ENCODE measurements around the gene SAXO2. TPM values are rescaled to one million over a fixed set of nuclear protein-coding genes. Genes with fewer than 3 reads are reported as not detected.
A peak's percentile ranks its signal among the peaks of the same experiment; 100 is the strongest.
"Not testable (repeated sequence)": the region's sequence is repeated elsewhere in the genome, so short reads cannot be mapped to it uniquely, and the experiment has no call there.

The SAXO2 gene
- polyA plus RNA-seq, 5 donors = 7.6 to 21.4 (median 14.5) TPM

DNA sequence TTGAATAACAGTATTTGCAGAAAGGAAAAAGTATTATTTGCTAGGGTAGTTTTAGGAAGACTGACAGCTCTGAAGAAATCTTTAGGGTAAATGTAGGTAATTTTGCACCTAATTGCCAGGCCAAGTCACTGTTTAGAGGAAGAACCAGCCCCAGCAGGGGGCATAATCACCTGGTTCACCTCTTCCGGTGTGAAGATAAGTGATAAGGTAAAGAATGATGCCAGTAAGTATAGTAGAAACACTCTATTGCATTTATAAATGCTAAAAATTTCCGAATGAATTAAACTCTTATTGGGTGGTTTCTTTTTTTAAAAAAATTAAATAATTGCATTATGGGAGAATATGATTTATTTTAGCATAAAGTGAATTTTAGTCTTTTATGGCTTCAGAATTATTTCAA lies 21.8 kb downstream of the SAXO2 start:
- not testable (repeated sequence) for DNase-seq

DNA sequence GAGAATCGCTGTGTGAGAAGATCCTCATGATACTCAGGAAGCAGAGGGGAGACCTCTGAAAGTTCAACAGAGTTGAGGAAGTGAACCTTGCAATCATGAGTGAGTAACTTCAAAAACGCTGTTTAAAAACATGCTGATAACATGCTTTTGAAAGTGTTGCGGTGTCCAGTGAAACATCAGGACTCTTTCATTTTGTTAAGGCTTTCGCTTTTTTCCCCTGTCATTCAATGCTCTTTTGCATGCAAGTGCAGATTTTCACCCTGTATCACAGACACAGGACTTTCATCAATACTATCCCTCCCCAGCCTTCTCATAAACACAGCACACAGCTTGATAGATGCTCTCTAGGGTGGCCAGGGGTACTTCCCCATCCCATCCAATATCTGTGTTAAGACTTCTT lies 23.9 kb downstream of the SAXO2 start:
- not testable (repeated sequence) for DNase-seq

DNA sequence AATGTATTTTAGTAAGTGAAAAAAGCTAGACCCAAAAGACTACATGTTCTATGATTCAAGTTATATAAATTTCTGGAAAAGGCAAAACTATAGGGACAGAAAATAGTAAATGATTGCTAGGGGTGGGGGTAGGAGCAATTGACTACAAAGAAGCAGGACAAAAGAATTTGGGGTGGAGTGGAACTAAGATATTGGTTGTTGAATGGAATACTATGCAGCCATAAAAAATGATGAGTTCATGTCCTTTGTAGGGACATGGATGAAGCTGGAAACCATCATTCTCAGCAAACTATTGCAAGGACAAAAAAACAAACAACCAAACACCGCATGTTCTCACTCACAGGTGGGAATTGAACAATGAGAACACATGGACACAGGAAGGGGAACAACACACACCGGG lies 25.6 kb downstream of the SAXO2 start:
- DNase-seq = not testable (repeated sequence)

- no peak for DNase-seq
Measured at GRCh38 chr15:82292271-82292670, 29.7 kb downstream of the SAXO2 start.

- no peak for DNase-seq
Measured at GRCh38 chr15:82294061-82294690, 31.6 kb downstream of the SAXO2 start.

GRCh38 chr15:82297546-82297945 lies 34.9 kb downstream of the SAXO2 start:
- DNase-seq = no peak

DNA sequence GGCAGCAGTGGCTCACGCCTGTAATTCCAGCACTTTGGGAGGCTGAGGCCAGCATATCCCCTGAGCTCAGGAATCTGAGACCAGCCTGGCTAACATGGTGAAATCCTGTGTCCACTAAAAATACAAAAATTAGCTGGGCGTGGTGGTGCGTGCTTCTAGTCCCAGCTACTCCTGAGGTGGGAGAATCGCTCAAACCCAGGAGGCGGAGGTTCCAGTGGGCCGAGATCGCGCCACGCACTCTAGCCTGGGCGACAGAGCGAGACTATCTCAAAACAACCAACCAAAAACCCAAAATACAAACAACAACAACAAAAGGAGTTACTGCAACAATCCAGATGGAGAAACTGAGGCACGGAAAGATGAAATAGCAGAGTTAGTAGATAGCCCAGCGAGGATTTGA lies 35.4 kb downstream of the SAXO2 start:
- no peak for DNase-seq

DNA sequence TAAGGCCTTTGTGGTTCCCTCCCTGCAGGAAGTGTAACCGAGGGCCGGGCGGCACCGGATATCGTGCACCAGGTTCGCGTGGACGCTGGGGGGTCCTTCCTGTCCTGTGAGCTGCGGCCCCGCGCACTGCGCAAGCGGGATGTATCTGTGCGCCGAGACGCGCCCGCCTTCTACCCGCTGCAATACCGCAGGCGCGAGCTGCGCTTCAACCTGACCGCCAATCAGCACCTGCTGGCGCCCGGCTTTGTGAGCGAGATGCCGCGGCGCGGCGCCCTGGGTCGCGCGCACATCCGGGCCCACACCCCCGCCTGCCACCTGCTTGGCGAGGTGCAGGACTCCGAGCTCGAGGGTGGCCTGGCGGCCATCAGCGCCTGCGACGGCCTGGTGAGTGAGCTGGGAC lies 35.9 kb downstream of the SAXO2 start:
- peak; percentile 2 to 4 for DNase-seq

DNA sequence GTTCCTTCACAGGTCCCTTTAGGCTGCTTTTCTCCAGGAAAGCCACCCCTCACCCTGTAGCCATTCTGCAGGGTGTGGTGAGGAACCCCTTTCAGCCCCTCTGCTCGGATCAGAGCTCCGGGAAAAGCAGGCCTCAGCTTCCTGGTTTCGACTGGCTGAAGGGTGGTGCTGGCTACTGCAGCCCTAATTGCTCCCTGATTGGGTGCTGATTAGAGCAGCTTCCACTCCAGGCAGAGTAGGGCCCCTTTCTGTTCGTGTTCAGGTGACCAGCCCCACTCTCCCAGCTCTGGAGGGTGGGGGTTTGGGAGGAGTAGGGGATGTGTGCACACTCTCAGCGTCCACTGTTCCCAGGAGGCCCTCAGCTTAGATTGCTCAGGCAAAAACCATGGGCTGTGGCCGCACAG lies 36.9 kb downstream of the SAXO2 start:
- not testable (repeated sequence) for DNase-seq

- not testable (repeated sequence) for DNase-seq
Measured at GRCh38 chr15:82300326-82300725, 37.7 kb downstream of the SAXO2 start.

- DNase-seq = no peak
Measured at GRCh38 chr15:82300883-82301282, 38.3 kb downstream of the SAXO2 start.

DNA sequence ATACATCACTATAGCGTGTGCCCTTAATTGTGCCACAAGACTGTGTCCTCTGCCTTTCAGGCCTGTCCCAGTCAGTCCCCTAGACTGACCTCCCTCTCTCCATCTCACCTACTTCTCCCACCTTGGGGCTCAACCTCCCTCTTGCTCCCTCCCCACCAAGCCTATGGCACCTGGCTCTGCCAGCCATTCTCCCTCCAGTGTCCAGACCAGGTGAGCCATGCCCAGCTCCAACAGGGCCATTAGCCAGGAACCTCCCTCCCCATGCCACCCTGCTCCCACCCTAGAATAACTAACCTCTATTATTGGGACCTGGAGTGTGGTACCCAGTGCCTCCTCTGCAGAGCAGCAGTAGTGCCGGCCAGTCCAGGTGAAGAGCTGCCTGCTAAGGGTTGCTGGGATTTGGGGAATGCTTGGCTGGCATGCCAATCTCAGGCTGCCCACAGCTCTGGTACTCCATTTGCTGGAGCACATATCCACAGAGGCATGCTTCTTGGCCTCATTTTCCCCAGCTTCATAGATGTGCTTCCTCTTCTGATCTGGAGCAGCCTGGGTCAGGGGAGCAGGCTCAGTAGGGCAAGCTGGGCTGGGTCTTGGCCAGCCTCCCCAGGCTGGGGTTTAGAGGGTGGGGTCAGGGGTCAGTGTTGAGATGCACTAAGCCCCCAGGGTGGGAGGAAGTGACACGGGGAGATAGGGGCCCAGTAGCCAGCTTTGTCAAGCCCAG lies 38.8 kb downstream of the SAXO2 start:
- no peak for DNase-seq

- no peak for DNase-seq
Measured at GRCh38 chr15:82303956-82304777, 41.5 kb downstream of the SAXO2 start.

DNA sequence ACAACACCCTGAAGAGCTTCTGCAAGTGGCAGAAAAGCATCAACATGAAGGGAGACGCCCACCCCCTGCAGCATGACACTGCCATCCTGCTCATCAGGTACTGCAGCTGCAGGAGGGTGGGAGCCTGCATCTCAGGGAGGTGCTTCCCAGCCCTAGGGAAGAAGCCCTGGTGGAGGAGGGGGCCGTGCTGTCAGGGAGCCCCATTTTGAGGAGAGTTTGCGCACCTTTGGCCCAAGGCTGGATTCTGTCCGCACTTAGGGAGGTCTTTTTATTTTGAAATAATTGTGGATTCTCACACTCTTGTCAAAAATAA lies 42.1 kb downstream of the SAXO2 start:
- no peak for DNase-seq

DNA sequence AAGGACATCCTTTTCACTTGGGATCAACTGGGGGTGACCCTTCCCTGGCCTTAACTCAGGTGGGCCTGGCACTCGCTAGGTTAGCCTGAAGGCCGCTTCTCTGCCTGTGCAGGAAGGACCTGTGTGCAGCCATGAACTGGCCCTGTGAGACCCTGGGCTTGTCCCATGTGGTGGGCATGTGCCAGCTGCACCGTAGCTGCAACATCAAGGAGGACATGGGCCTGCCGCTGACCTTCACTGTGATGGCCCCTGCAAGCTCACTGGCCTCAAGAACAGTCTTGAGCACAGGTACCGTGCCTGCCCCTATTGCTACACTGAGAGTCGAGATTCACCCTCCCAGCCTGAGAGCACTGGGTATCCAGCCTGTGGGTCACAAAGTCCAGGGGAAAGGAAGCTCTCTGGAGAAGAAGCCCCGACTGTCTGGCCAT lies 43.0 kb downstream of the SAXO2 start:
- no peak for DNase-seq

DNA sequence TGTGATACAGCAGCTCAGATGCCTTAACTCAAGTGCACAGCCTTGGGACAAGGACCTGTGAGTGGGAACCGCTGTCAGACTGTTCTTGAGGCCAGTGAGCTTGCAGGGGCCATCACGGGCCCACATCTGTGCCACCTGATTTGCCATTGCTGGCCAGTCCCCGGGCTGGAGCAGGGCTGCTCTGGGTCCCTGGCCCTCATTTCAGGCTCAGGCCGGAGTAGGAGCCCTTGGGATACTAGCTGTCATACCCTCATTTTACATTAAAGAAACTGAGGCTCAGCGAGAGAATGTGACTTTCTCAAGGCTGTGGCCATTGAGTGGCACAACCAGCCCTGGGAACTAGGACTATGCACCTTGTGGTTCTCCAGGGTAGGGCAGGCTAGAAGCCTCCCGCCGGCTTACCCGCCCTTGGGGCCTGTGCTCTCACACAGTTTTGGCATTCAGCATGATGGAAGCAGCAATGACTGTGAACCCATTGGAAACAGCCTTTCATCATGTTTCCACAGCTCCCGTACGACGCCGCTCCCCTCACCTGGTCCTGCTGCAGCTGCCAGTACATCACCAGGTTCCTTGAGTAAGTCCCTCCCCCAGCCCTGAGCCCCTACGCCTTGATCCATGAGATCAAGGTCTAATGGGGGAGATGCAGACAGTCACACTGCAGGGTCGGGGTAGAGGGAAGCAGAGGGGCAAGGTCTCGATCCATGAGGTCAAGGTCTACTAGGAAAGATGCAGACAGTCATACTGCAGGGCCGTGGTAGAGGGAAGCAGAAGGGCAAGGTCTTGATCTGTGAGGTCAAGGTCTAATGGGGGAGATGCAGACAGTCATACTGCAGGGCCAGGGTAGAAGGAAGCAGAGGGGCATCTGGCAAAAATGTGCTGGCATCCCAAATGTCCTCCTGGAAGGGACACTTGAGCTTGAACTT lies 44.4 kb downstream of the SAXO2 start:
- no peak for DNase-seq

DNA sequence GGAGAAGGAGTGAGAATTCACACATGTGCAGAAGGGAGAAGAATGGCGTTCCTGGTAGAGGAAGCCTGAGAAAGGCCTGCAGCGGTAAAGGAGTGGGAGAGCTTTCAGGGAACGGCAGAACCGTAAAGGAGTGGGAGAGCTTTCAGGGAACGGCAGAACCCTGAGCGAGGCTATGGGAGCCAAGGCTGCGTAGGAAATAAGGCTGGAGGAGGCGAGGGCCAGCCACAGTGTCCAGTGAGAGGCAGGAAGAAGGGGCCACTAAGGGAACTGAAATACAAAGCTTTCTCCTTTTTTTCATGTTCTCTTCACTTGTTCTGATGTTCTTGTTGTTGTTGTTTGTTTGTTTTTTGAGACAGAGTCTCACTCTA lies 45.1 kb downstream of the SAXO2 start:
- DNase-seq = no peak

DNA sequence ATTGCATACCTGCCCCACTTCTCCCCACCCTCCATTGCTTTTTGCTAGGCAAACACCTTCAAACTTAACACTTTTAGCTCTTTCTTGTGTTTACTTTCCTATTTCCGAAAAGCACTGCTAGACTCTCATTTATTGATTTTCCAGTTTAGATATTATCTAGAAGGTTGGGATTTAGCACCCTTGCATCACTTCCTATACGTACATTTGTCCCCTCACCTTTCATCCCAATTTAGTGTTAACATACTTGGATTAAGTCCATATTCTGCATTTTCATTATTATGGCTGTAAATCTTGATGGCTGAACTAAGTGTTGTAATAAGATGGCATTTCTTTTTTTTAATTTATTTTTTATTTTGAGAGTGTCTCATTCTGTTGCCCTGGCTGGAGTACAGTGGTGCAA lies 47.2 kb downstream of the SAXO2 start:
- DNase-seq = no peak

- not testable (repeated sequence) for DNase-seq
Measured at GRCh38 chr15:82311321-82311720, 48.7 kb downstream of the SAXO2 start.

- DNase-seq = no peak
Measured at GRCh38 chr15:82312586-82313349, 50.1 kb downstream of the SAXO2 start.

- no peak for DNase-seq
Measured at GRCh38 chr15:82313446-82313845, 50.8 kb downstream of the SAXO2 start.
